ENCODE data around the gene EPHA7. TPM values are rescaled to one million over a fixed set of nuclear protein-coding genes. Genes with fewer than 3 reads are reported as not detected.

EPHA7 gene
- total RNA-seq, 1 experiment from 2014 or later, result 9.6 TPM

- TF ChIP-seq PRRX2 (CRISPR knock-in tag; IDR thresholded peaks at IDR 0.05) (no peak), ZNF416 (CRISPR knock-in tag; IDR thresholded peaks at IDR 0.05) (no peak), ZNF281 (CRISPR knock-in tag; IDR thresholded peaks at IDR 0.05) (no peak)
- TF ChIP-seq, protein P1, sequence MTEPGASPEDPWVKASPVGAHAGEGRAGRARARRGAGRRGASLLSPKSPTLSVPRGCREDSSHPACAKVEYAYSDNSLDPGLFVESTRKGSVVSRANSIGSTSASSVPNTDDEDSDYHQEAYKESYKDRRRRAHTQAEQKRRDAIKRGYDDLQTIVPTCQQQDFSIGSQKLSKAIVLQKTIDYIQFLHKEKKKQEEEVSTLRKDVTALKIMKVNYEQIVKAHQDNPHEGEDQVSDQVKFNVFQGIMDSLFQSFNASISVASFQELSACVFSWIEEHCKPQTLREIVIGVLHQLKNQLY (CRISPR knock-in tag; IDR thresholded peaks at IDR 0.05), result no peak
- TF ChIP-seq, protein P2, sequence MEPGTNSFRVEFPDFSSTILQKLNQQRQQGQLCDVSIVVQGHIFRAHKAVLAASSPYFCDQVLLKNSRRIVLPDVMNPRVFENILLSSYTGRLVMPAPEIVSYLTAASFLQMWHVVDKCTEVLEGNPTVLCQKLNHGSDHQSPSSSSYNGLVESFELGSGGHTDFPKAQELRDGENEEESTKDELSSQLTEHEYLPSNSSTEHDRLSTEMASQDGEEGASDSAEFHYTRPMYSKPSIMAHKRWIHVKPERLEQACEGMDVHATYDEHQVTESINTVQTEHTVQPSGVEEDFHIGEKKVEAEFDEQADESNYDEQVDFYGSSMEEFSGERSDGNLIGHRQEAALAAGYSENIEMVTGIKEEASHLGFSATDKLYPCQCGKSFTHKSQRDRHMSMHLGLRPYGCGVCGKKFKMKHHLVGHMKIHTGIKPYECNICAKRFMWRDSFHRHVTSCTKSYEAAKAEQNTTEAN (CRISPR knock-in tag; IDR thresholded peaks at IDR 0.05), result no peak
These were observed 160.0 kb downstream of the EPHA7 start (continued) for GRCh38 chr6:93259332-93259731.

GRCh38 chr6:93252930-93253329 is 166.4 kb downstream of the EPHA7 start:
- POLR2A ChIA-PET, result no interaction called here
- TF ChIP-seq RELA (CRISPR knock-in tag; IDR thresholded peaks at IDR 0.05; ENCODE audit: borderline replicate concordance), result no peak
- TF ChIP-seq ZNF512 (CRISPR knock-in tag; IDR thresholded peaks at IDR 0.05; ENCODE audit: borderline replicate concordance), result no peak
- TF ChIP-seq ATF6 (CRISPR knock-in tag; IDR thresholded peaks at IDR 0.05), result no peak
- TF ChIP-seq, protein P3, sequence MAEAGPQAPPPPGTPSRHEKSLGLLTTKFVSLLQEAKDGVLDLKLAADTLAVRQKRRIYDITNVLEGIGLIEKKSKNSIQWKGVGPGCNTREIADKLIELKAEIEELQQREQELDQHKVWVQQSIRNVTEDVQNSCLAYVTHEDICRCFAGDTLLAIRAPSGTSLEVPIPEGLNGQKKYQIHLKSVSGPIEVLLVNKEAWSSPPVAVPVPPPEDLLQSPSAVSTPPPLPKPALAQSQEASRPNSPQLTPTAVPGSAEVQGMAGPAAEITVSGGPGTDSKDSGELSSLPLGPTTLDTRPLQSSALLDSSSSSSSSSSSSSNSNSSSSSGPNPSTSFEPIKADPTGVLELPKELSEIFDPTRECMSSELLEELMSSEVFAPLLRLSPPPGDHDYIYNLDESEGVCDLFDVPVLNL (CRISPR knock-in tag; IDR thresholded peaks at IDR 0.05; ENCODE audit: borderline replicate concordance, low read depth), result no peak
- TF ChIP-seq, protein P2 (CRISPR knock-in tag; IDR thresholded peaks at IDR 0.05), result no peak
- TF ChIP-seq, protein P4, sequence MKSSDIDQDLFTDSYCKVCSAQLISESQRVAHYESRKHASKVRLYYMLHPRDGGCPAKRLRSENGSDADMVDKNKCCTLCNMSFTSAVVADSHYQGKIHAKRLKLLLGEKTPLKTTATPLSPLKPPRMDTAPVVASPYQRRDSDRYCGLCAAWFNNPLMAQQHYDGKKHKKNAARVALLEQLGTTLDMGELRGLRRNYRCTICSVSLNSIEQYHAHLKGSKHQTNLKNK (CRISPR knock-in tag; IDR thresholded peaks at IDR 0.05), result no peak
- TF ChIP-seq, protein P5, sequence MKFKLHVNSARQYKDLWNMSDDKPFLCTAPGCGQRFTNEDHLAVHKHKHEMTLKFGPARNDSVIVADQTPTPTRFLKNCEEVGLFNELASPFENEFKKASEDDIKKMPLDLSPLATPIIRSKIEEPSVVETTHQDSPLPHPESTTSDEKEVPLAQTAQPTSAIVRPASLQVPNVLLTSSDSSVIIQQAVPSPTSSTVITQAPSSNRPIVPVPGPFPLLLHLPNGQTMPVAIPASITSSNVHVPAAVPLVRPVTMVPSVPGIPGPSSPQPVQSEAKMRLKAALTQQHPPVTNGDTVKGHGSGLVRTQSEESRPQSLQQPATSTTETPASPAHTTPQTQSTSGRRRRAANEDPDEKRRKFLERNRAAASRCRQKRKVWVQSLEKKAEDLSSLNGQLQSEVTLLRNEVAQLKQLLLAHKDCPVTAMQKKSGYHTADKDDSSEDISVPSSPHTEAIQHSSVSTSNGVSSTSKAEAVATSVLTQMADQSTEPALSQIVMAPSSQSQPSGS (CRISPR knock-in tag; IDR thresholded peaks at IDR 0.05; ENCODE audit: borderline replicate concordance, low read depth), result no peak
- TF ChIP-seq FOXJ3 (CRISPR knock-in tag; IDR thresholded peaks at IDR 0.05; ENCODE audit: borderline replicate concordance), result no peak
- no peak for TF ChIP-seq USF1 (CRISPR knock-in tag; IDR thresholded peaks at IDR 0.05)
- no peak for TF ChIP-seq OVOL2 (CRISPR knock-in tag; IDR thresholded peaks at IDR 0.05; ENCODE audit: borderline replicate concordance)
- TF ChIP-seq ETV6 (CRISPR knock-in tag; IDR thresholded peaks at IDR 0.05), result no peak
- TF ChIP-seq IRF2 (CRISPR knock-in tag; IDR thresholded peaks at IDR 0.05; ENCODE audit: borderline replicate concordance, low read depth), result no peak
- TF ChIP-seq, protein P6, sequence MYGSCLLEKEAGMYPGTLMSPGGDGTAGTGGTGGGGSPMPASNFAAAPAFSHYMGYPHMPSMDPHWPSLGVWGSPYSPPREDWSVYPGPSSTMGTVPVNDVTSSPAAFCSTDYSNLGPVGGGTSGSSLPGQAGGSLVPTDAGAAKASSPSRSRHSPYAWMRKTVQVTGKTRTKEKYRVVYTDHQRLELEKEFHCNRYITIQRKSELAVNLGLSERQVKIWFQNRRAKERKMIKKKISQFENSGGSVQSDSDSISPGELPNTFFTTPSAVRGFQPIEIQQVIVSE (CRISPR knock-in tag; IDR thresholded peaks at IDR 0.05; ENCODE audit: borderline replicate concordance), result no peak
- TF ChIP-seq, protein P7, sequence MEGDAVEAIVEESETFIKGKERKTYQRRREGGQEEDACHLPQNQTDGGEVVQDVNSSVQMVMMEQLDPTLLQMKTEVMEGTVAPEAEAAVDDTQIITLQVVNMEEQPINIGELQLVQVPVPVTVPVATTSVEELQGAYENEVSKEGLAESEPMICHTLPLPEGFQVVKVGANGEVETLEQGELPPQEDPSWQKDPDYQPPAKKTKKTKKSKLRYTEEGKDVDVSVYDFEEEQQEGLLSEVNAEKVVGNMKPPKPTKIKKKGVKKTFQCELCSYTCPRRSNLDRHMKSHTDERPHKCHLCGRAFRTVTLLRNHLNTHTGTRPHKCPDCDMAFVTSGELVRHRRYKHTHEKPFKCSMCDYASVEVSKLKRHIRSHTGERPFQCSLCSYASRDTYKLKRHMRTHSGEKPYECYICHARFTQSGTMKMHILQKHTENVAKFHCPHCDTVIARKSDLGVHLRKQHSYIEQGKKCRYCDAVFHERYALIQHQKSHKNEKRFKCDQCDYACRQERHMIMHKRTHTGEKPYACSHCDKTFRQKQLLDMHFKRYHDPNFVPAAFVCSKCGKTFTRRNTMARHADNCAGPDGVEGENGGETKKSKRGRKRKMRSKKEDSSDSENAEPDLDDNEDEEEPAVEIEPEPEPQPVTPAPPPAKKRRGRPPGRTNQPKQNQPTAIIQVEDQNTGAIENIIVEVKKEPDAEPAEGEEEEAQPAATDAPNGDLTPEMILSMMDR (IDR thresholded peaks at IDR 0.05), result no peak
- TF ChIP-seq CBFB (CRISPR knock-in tag; IDR thresholded peaks at IDR 0.05; ENCODE audit: low read depth), result no peak

More at GRCh38 chr6:93252930-93253329, 166.4 kb downstream of the EPHA7 start:
- H3K4me3 Mint-ChIP-seq, result no peak overlapping the region
- H3K36me3 Mint-ChIP-seq, result no peaks in the 10 kb centered on the region
- ATAC-seq (no peak), DNase-seq (ENCODE audit: low spot score) (no peak)
- H3K4me1 Mint-ChIP-seq, result peaks cover 7% of the 10 kb centered on the region; the same call in 1 of the 2 replicates
- CTCF ChIA-PET, result no interaction called here
- H3K27ac Mint-ChIP-seq, result no peak overlapping the region
- H3K27me3 Mint-ChIP-seq (ENCODE audit: low read depth), result no peaks in the 10 kb centered on the region
- no peaks in the 10 kb centered on the region for H3K9me3 Mint-ChIP-seq
